PC-9 (cell line): ENCODE results near the gene TSHR. TPM values are rescaled to one million over a fixed set of nuclear protein-coding genes. Genes with fewer than 3 reads are reported as not detected.
"Not testable (repeated sequence)": the region's sequence is repeated elsewhere in the genome, so short reads cannot be mapped to it uniquely, and the experiment has no call there.

Experiments used
- BruUV-seq: library from RNA; stranded (reverse); fragments of 400-500 nt; replicated peaks from 2 replicates; lab custom pipeline; 2021; lab: Mats Ljungman, UMichigan
- CTCF ChIA-PET: fragments of 300-600 bp; sonication (Branson Sonifier 250); formaldehyde crosslinking; loops from one replicate; lab custom pipeline; 2022; ENCODE audit warnings: antibody characterized with exemption; lab: Charles Lee
- POLR2A ChIA-PET: fragments of 300-600 bp; sonication (Branson Sonifier 250); formaldehyde crosslinking; loops from one replicate; lab custom pipeline; 2022; ENCODE audit warnings: antibody characterized with exemption; ENCODE audit not compliant: unreplicated experiment; lab: Charles Lee
- DNase-seq, 2 experiments: peaks; one replicate each; pipeline versions ENCODE4 v3.0.0 to v3.0.0-alpha.2; 2015 to 2022; ENCODE audit warnings: mixed read lengths in 1 of 2
- H2AFZ ChIP-seq: fragments of 200-600 bp; sonication (generic); 2 replicates; pipeline ENCODE4 v1.8.1; 2017; ENCODE audit warnings: antibody characterized with exemption
- H3F3A ChIP-seq: fragments of 200-600 bp; sonication (generic); 2 replicates; pipeline ENCODE4 v1.8.1; 2017; ENCODE audit warnings: antibody characterized with exemption, mild to moderate bottlenecking, low read depth; ENCODE audit not compliant: insufficient read depth
- H3K27ac ChIP-seq: fragments of 200-600 bp; sonication (generic); 2 replicates; pipeline ENCODE4 v1.6.1; 2016; ENCODE audit warnings: mixed run types
- H3K27me3 ChIP-seq: fragments of 200-600 bp; sonication (generic); 2 replicates; pipeline ENCODE4 v1.6.1; 2016; ENCODE audit warnings: low read depth, mixed run types; ENCODE audit not compliant: insufficient read depth
- H3K36me3 ChIP-seq: fragments of 200-600 bp; sonication (generic); 2 replicates; pipeline ENCODE4 v1.6.1; 2016; ENCODE audit warnings: low read depth, mixed run types
- H3K4me1 ChIP-seq: fragments of 200-600 bp; sonication (generic); replicated peaks from 2 replicates; pipeline ENCODE4 v1.6.1; 2016; ENCODE audit warnings: mixed run types; ENCODE audit not compliant: insufficient read depth
- H3K4me2 ChIP-seq: fragments of 200-600 bp; sonication (generic); 2 replicates; pipeline ENCODE4 v1.6.1; 2017; ENCODE audit warnings: mixed run types
- H3K4me3 ChIP-seq: fragments of 200-600 bp; sonication (generic); 2 replicates; pipeline ENCODE4 v1.6.1; 2016; ENCODE audit warnings: mixed run types
- H3K79me2 ChIP-seq: fragments of 200-600 bp; sonication (generic); 2 replicates; pipeline ENCODE4 v1.6.1; 2017; ENCODE audit warnings: low read depth, mixed run types
- H3K9me2 ChIP-seq: fragments of 200-600 bp; sonication (generic); 2 replicates; pipeline ENCODE4 v1.8.1; 2017; ENCODE audit warnings: mild to moderate bottlenecking; ENCODE audit not compliant: insufficient read depth
- H3K9me3 ChIP-seq: fragments of 200-600 bp; sonication (generic); 2 replicates; pipeline ENCODE4 v1.8.1; 2016; ENCODE audit warnings: low read depth; ENCODE audit not compliant: insufficient read depth
- H4K20me1 ChIP-seq: fragments of 200-600 bp; sonication (generic); 2 replicates; pipeline ENCODE4 v1.8.1; 2017; ENCODE audit not compliant: insufficient read depth
- EZH2 ChIP-seq: fragments of 200-600 bp; sonication (generic); IDR thresholded peaks from 2 replicates; pipeline ENCODE4 v1.8.0; 2017; ENCODE audit warnings: antibody characterized with exemption, low read depth
- intact Hi-C: fragments of 100-400 bp; cut with micrococcal nuclease; formaldehyde crosslinking; loops from one replicate; pipeline ENCODE4 v1.10.0; 2022; ENCODE audit not compliant: unreplicated experiment
- total RNA-seq: library from RNA; stranded (reverse); gene quantifications from 2 replicates; pipeline ENCODE4 v1.2.3, GENCODE V29; 2021
- TF ChIP-seq, protein P1 (sequence below): fragments of 200-600 bp; sonication (generic); conservative IDR thresholded peaks from 2 replicates; pipeline ENCODE4 v1.6.1; 2017; ENCODE audit warnings: mixed run types, antibody characterized with exemption, mild to moderate bottlenecking, moderate library complexity

The TSHR gene
- total RNA-seq, 1 experiment from 2014 or later: not detected

- no peaks in the 10 kb centered on the region for H3K27me3 ChIP-seq
- H3K4me2 ChIP-seq: no peak overlapping the region
- no peak overlapping the region for H2AFZ ChIP-seq
- BruUV-seq: no TSS peak
- no peaks in the 10 kb centered on the region; the same call in 1 of the 2 replicates for H3K9me2 ChIP-seq
- no peaks in the 10 kb centered on the region for H3K4me1 ChIP-seq
- TF ChIP-seq, protein P1, sequence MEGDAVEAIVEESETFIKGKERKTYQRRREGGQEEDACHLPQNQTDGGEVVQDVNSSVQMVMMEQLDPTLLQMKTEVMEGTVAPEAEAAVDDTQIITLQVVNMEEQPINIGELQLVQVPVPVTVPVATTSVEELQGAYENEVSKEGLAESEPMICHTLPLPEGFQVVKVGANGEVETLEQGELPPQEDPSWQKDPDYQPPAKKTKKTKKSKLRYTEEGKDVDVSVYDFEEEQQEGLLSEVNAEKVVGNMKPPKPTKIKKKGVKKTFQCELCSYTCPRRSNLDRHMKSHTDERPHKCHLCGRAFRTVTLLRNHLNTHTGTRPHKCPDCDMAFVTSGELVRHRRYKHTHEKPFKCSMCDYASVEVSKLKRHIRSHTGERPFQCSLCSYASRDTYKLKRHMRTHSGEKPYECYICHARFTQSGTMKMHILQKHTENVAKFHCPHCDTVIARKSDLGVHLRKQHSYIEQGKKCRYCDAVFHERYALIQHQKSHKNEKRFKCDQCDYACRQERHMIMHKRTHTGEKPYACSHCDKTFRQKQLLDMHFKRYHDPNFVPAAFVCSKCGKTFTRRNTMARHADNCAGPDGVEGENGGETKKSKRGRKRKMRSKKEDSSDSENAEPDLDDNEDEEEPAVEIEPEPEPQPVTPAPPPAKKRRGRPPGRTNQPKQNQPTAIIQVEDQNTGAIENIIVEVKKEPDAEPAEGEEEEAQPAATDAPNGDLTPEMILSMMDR: no peak
- no peak for TF ChIP-seq EZH2
- ChIA-PET CTCF (no interaction called here), POLR2A (no interaction called here)
- H3K27ac ChIP-seq: no peak overlapping the region
- DNase-seq: no peak
- no peaks in the 10 kb centered on the region for H3F3A ChIP-seq
- H4K20me1 ChIP-seq: no peaks in the 10 kb centered on the region
- no peaks in the 10 kb centered on the region for H3K79me2 ChIP-seq
- H3K9me3 ChIP-seq: no peaks in the 10 kb centered on the region
- no peak overlapping the region for H3K4me3 ChIP-seq
- H3K36me3 ChIP-seq: no peaks in the 10 kb centered on the region
- intact Hi-C loops: no loop called here
Measured at GRCh38 chr14:80948291-80948690, 7.1 kb upstream of the TSHR start.

DNA sequence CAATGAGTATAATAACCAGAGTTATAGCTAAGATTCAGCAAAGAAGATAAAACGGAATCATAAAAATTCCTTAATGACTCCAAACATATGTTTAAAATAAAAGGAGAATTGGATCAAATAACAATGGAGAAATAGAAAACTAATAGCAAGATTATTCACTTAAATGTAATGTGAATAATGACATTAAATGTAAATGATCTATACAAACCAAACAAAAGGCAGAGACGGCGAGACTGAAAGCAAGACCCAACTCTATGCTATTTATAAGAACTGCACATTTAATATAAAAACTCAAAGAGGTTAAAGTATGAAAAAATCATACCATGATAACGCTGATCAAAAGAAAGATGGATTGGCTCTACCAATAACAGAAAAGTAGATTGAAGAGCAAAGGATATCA lies 3.9 kb upstream of the TSHR start:
- DNase-seq: no peak
- 0 out of 2 replicates have a peak, but pooled peaks cover 3% of the 10 kb centered on the region for H3K9me3 ChIP-seq
- CTCF ChIA-PET: no interaction called here
- no peak overlapping the region for H3K27ac ChIP-seq
- H2AFZ ChIP-seq: no peak overlapping the region
- no peaks in the 10 kb centered on the region for H3K27me3 ChIP-seq
- no peaks in the 10 kb centered on the region for H3K36me3 ChIP-seq
- BruUV-seq: no TSS peak
- no peak overlapping the region for H3K4me2 ChIP-seq
- no peaks in the 10 kb centered on the region for H3K79me2 ChIP-seq
- POLR2A ChIA-PET: no interaction called here
- no peaks in the 10 kb centered on the region for H3F3A ChIP-seq
- H3K4me3 ChIP-seq: no peak overlapping the region
- no peaks in the 10 kb centered on the region for H3K4me1 ChIP-seq
- intact Hi-C loops: loop anchor here (10.0 kb wide), 1 partner anchor 513 kb away; no protein-coding TSS in a partner anchor
- no peaks in the 10 kb centered on the region for H4K20me1 ChIP-seq
- H3K9me2 ChIP-seq: no peaks in the 10 kb centered on the region; the same call in 1 of the 2 replicates
- TF ChIP-seq EZH2: no peak
- TF ChIP-seq, protein P1: no peak

GRCh38 chr14:80953211-80953610 lies 2.2 kb upstream of the TSHR start:
- intact Hi-C loops: loop anchor here (10.0 kb wide), 1 partner anchor 512 kb away; no protein-coding TSS in a partner anchor

More at GRCh38 chr14:80953211-80953610, 2.2 kb upstream of the TSHR start:
- H3K27me3 ChIP-seq, POLR2A ChIA-PET, BruUV-seq, H3F3A ChIP-seq, H3K9me3 ChIP-seq, H3K27ac ChIP-seq, CTCF ChIA-PET, H3K4me1 ChIP-seq, H3K4me3 ChIP-seq, H4K20me1 ChIP-seq, DNase-seq, H2AFZ ChIP-seq, H3K4me2 ChIP-seq, H3K36me3 ChIP-seq, H3K9me2 ChIP-seq, H3K79me2 ChIP-seq: not testable (repeated sequence)
